Stimulated activated CD8-positive, alpha-beta memory T cell treated with anti-CD3 and anti-CD28 coated beads, Interleukin-4, amount 100 ng/mL, for 4 hours (primary cell): ENCODE data around the gene FTSJ3.
"Not testable (repeated sequence)": the region's sequence is repeated elsewhere in the genome, so short reads cannot be mapped to it uniquely, and the experiment has no call there.

Experiments used
- DNase-seq, 2 donors: peaks; one replicate each; pipeline ENCODE4 v3.0.0-alpha.2; 2020; ENCODE audit warnings: low read depth in 2 of 2, low spot score in 1 of 2

Gene FTSJ3

GRCh38 chr17:63827002-63827800, at the start of gene FTSJ3, which contains the start of gene PSMC5:
Gene FTSJ3, minus strand, starts transcription at chr17:63827663. Its CDS starts 761 bp downstream, at chr17:63826902.
Gene PSMC5, plus strand, starts transcription at chr17:63827431. Its CDS starts 60 bp downstream, at chr17:63827491.
- DNase-seq = peak; percentile 91

- DNase-seq = not testable (repeated sequence)
These were observed 47.2 kb upstream of the FTSJ3 start for GRCh38 chr17:63874693-63875092.

- DNase-seq = not testable (repeated sequence)
These were observed 46.7 kb upstream of the FTSJ3 start for GRCh38 chr17:63874061-63874626.

GRCh38 chr17:63873577-63873976, 46.1 kb upstream of the FTSJ3 start, which contains the start of gene CSH2:
Gene CSH2, minus strand, starts transcription at chr17:63873677. Its CDS starts 63 bp downstream, at chr17:63873614.
- DNase-seq = not testable (repeated sequence)

GRCh38 chr17:63871646-63872365, 44.3 kb upstream of the FTSJ3 start:
- DNase-seq = not testable (repeated sequence)

- not testable (repeated sequence) for DNase-seq
These were observed 42.8 kb upstream of the FTSJ3 start for GRCh38 chr17:63870292-63870665.

GRCh38 chr17:63869491-63870291, 42.2 kb upstream of the FTSJ3 start:
- DNase-seq = not testable (repeated sequence)

- not testable (repeated sequence) for DNase-seq
These were observed 39.2 kb upstream of the FTSJ3 start for GRCh38 chr17:63866625-63867024.

- no peak for DNase-seq
These were observed 31.8 kb upstream of the FTSJ3 start for GRCh38 chr17:63859257-63859656.

- DNase-seq = not testable (repeated sequence)
These were observed 29.0 kb upstream of the FTSJ3 start for GRCh38 chr17:63856425-63856824.

GRCh38 chr17:63855185-63855584, 27.7 kb upstream of the FTSJ3 start:
- DNase-seq = no peak

GRCh38 chr17:63854709-63855108, 27.2 kb upstream of the FTSJ3 start:
- no peak for DNase-seq

GRCh38 chr17:63853260-63853659, 25.8 kb upstream of the FTSJ3 start:
- no peak for DNase-seq

- no peak for DNase-seq
These were observed 22.9 kb upstream of the FTSJ3 start for GRCh38 chr17:63850401-63850800.

GRCh38 chr17:63848834-63849689, 21.6 kb upstream of the FTSJ3 start:
- DNase-seq = peak; percentile 87 to 91

GRCh38 chr17:63847525-63848249, 20.2 kb upstream of the FTSJ3 start:
- no peak for DNase-seq

GRCh38 chr17:63845509-63845908, 18.0 kb upstream of the FTSJ3 start:
- no peak for DNase-seq

- no peak for DNase-seq
These were observed 16.6 kb upstream of the FTSJ3 start for GRCh38 chr17:63843910-63844677.
